ENCODE data around the gene SERPINF2. TPM values are rescaled to one million over a fixed set of nuclear protein-coding genes. Genes with fewer than 3 reads are reported as not detected.
"Not testable (repeated sequence)": the region's sequence is repeated elsewhere in the genome, so short reads cannot be mapped to it uniquely, and the experiment has no call there.

SERPINF2 gene
- total RNA-seq, 1 experiment from 2014 or later = 0.40 TPM

DNA sequence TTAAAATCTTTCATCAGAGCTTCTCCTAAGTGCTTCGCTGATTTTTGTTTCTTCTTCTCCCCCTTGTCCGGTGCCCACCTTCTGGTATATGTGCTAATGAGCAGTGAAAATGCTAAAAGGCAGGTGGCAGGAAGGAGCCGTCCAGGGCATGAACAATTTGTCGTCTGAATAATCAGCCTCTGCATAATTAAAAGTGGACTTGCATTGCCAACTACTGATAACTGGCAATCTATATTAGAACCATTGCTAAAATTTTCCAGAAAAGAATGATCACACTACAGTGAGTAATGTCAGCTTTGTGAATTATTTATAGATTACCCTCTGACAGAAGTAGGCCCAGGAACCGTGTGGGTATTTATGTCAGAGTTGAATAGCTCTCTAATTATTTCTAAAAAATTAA lies 47.3 kb downstream of the SERPINF2 start:
- no peak for DNase-seq (ENCODE audit: low read depth)

- DNase-seq (ENCODE audit: low read depth) = no peak
Measured at GRCh38 chr17:1792495-1793446, 50.1 kb downstream of the SERPINF2 start.

GRCh38 chr17:1793447-1793806 lies 50.8 kb downstream of the SERPINF2 start:
- no peak for DNase-seq (ENCODE audit: low read depth)

- DNase-seq (ENCODE audit: low read depth) = no peak
Measured at GRCh38 chr17:1796800-1797199, 54.1 kb downstream of the SERPINF2 start.

DNA sequence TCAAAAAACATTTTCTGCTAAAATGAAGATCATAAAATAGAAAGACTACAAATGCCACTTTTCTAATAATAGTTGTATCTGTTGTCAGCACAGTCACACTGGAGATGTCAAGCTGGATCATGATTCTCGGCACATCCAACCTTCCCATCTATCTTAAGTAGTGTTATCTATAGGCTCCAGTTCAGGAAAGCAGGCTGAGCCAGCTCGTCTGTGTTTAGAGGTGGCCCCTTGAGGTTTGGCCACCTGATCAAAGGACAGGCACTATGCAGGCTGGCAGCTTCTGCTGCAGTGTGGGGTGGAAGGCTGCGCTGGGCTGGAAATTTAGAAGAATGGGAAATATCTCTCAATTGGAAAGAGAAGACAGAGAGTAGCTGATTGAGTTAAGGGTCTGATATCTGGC lies 54.7 kb downstream of the SERPINF2 start:
- no peak for DNase-seq (ENCODE audit: low read depth)

DNA sequence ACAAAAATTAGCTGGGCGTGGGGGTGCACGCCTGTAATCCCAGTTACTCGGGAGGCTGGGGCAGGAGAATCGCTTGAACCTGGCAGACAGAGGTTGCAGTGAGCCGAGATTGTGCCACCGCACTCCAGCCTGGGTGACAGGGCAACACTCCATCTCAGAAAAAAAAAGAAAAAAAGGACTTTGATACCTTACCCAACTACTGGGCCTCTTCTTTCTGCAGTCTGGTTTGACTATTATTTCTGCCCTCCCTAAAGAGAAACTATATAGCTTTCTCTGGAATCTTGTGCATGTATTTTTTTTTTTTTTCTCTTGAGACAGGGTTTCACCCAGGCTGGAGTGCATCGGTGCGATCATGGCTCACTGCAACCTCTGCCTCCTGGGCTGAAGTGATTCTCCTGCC lies 55.2 kb downstream of the SERPINF2 start:
- DNase-seq (ENCODE audit: low read depth) = not testable (repeated sequence)

- DNase-seq (ENCODE audit: low read depth) = no peak
Measured at GRCh38 chr17:1800240-1800639, 57.6 kb downstream of the SERPINF2 start.

- no peak for DNase-seq (ENCODE audit: low read depth)
Measured at GRCh38 chr17:1800712-1801111, 58.0 kb downstream of the SERPINF2 start.

DNA sequence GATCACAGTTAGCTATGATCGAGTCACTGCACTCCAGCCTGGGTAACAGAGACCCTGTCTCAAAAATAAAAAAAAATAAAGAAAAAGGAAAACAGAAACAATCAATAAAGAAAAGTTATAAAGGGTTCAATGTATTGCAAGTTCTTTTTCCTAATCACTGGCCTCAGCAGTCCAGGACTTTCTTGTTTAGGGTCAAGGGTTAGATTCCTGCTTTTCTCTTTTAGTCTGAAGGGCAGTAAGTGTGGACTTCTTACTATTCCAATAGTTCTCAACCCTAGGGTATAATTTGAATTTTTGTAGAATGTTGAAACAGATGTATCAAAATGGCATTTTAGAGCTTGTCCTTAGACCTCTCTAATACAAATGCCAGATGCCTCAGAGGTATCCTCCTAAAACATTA lies 59.8 kb downstream of the SERPINF2 start:
- DNase-seq (ENCODE audit: low read depth) = no peak

DNA sequence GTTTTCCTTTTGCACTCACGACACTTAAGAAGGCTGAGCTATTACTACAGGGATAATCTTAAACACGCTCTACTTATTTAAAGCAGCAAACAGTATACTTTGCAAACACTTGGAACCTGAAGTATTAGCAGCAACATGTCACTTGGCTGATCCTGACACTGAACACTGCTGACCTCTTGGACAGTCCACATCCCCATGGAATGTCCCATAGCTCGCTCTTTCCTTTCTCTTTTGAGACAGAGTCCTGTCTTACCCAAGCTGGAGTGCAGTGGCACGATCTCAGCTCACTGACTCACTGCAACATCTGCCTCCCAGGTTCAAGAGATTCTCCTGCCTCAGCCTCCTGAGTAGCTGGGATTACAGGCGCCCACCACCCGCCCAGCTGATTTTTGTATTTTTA lies 60.6 kb downstream of the SERPINF2 start:
- DNase-seq (ENCODE audit: low read depth) = no peak

Other genes starting within 250 kb of the SERPINF2 start
- gene INPP5K, start 226.3 kb upstream of the SERPINF2 start, total RNA-seq (2014; rRNA removed) = 27.3 and 30.1 TPM in 2 replicates
- gene PITPNA, start 180.1 kb upstream of the SERPINF2 start, total RNA-seq (2014; rRNA removed) = 18.5 and 26.3 TPM in 2 replicates
- 1.9 and 3.7 TPM in 2 replicates for gene SLC43A2, start 114.0 kb upstream of the SERPINF2 start, total RNA-seq (2014; rRNA removed)
- gene SCARF1, start 97.1 kb upstream of the SERPINF2 start, total RNA-seq (2014; rRNA removed) = 0.11 TPM in 1 of 2 replicates, not detected in the other
- 4.2 and 9.8 TPM in 2 replicates for gene RILP, start 93.0 kb upstream of the SERPINF2 start, total RNA-seq (2014; rRNA removed)
- 82.9 and 108 TPM in 2 replicates for gene PRPF8, start 58.0 kb upstream of the SERPINF2 start, total RNA-seq (2014; rRNA removed)
- 0.77 and 1.1 TPM in 2 replicates for gene TLCD2, start 32.5 kb upstream of the SERPINF2 start, total RNA-seq (2014; rRNA removed)
- 48.6 and 56.7 TPM in 2 replicates for gene WDR81, start 18.2 kb upstream of the SERPINF2 start, total RNA-seq (2014; rRNA removed)
- gene SERPINF1, start 19.2 kb downstream of the SERPINF2 start, total RNA-seq (2014; rRNA removed) = 424 and 815 TPM in 2 replicates
- gene SMYD4, start 87.0 kb downstream of the SERPINF2 start, total RNA-seq (2014; rRNA removed) = 10.6 and 13.3 TPM in 2 replicates
- 19.3 and 28.1 TPM in 2 replicates for gene RPA1, start 87.1 kb downstream of the SERPINF2 start, total RNA-seq (2014; rRNA removed)